GM21786 (cell line): Measurements from ENCODE around the gene DYNLL2.
"Not testable (repeated sequence)": the region's sequence is repeated elsewhere in the genome, so short reads cannot be mapped to it uniquely, and the experiment has no call there.

ENCODE experiments used
- ATAC-seq: cut with Tn5 transposase; IDR thresholded peaks from one replicate; pipeline ENCODE4 v1.9.1; 2021; ENCODE audit not compliant: unreplicated experiment

DYNLL2 gene

GRCh38 chr17:58066401-58066800, 16.8 kb upstream of the DYNLL2 start:
- ATAC-seq, result no peak

GRCh38 chr17:58072862-58073261, 10.4 kb upstream of the DYNLL2 start:
- no peak for ATAC-seq

DNA sequence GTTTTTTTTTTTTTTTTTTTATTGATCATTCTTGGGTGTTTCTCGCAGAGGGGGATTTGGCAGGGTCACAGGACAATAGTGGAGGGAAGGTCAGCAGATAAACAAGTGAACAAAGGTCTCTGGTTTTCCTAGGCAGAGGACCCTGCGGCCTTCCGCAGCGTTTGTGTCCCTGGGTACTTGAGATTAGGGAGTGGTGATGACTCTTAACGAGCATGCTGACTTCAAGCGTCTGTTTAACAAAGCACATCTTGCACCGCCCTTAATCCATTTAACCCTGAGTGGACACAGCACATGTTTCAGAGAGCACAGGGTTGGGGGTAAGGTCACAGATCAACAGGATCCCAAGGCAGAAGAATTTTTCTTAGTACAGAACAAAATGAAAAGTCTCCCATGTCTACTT, 10.0 kb upstream of the DYNLL2 start:
- not testable (repeated sequence) for ATAC-seq

- not testable (repeated sequence) for ATAC-seq
These were observed 8.8 kb upstream of the DYNLL2 start for GRCh38 chr17:58074406-58074805.

GRCh38 chr17:58079300-58080033, 3.8 kb upstream of the DYNLL2 start:
- no peak for ATAC-seq

- ATAC-seq, result no peak
These were observed 1.4 kb upstream of the DYNLL2 start for GRCh38 chr17:58081646-58082340.

- ATAC-seq, result no peak
These were observed 814 bp upstream of the DYNLL2 start for GRCh38 chr17:58082341-58082869.

GRCh38 chr17:58083491-58084316, 485 bp downstream of the DYNLL2 start:
- peak; percentile 42 for ATAC-seq

DNA sequence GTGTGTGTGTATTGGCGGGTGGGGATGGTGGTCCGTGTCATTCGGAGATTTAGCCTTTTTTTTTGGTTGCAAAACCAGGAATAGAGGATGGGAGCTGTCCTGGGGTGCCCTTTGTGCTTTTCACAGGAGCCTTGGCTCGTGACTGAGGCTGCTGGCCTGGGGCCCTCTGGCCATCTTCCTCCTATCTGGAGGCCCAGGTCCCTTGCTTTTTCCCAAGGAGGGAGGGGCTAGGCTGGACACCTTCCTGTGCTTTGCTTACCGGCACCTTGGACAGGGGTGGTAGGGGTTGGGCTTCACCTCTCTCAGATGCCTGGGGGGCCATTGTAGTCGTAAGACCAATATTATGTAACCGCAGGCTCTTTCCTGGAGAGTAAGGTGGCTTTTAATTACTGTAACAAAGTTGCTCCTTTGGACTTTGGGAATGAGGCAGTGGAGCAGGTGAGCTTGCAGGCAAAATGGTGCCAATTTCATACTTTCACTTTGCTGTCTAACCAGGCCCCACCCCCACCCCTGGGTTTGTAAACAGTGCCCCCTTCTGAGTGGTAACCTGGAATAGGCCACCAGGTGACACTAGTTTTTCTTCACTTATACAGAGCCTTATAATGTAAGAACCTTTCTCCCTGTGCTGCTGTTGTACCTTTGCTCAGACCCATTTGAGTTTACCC, 1.2 kb downstream of the DYNLL2 start:
- no peak for ATAC-seq

DNA sequence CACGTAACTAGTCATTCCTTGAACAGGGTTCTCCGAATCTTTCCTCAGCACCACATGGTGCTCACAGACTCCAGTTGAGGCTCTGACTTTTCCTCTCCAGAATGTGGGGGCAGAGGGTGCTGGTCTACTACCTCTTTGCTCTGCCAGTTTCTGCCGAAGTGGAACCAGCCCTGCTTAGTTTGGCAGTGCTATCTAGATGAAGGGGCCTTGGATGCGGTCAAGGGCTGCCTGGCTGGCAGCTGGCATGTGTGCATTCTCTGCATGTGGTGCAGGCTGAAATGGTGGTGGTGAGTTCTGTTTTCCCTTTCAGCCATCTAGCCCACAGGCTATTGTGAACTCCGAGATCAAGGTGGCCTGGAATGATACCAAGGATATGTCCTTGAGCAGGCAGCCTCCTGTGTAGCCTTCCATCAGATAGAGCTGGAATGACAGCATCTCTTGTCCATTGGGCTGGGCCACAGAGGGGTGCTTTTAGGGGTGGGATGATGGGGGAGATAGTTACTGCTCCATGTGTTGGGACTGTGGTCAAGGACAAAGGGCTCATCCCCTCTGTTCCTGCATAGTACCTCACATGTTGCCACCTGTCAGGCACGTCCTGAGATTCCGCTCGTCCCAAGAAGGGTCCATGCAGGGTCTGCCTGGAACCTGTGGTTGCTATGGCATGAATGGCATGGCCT, 2.0 kb downstream of the DYNLL2 start:
- ATAC-seq, result no peak

GRCh38 chr17:58086953-58087352, 3.7 kb downstream of the DYNLL2 start:
- no peak for ATAC-seq

DNA sequence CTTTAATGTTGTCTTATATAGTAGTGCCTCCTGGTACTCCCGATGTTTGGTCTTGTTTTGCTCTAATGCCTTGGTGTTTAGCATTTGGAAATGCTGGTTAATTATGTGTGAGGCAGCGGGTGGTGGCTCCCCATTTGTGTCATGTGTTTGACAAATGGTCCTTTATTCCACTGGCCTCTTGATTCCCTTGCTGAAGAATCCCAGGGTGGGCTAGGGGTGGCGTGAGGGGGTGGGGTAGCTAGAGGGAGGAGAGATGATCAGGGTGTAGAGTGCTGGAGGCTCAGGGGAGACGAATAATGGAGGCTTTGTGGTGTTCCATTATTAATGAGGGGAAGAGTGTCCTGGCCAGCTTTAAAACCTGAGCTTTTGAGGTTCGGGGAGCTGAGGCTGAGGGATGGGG, 5.4 kb downstream of the DYNLL2 start:
- no peak for ATAC-seq

- no peak for ATAC-seq
These were observed 5.9 kb downstream of the DYNLL2 start for GRCh38 chr17:58089111-58089510.

DNA sequence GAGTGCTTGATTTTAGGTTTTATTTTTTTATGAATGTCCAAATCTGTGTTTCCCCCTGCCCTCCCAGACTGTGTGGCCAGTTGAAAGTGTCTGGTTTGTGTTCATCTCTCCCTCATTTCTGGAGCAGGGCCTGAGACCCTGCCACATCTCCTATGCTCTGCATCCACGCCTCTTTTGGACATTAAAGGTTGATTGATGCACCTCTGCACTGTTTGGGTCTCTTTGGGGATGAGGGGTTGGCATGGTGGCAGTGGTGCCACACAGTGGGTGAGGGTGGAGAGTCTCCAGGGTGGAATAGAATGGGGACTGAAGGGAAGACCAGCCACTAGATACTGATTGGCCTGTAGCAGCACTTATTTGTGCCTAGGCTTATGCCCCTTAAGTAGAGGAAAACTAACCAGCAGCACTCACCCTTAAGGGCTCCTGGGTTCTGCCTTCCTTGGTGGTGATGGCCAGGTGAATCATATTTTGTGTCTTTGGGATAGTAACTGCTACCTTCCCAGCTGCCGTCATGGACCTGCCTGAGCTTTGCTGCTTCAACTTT, 7.9 kb downstream of the DYNLL2 start:
- ATAC-seq, result no peak

- ATAC-seq, result no peak
These were observed 9.0 kb downstream of the DYNLL2 start for GRCh38 chr17:58092101-58092796.

DNA sequence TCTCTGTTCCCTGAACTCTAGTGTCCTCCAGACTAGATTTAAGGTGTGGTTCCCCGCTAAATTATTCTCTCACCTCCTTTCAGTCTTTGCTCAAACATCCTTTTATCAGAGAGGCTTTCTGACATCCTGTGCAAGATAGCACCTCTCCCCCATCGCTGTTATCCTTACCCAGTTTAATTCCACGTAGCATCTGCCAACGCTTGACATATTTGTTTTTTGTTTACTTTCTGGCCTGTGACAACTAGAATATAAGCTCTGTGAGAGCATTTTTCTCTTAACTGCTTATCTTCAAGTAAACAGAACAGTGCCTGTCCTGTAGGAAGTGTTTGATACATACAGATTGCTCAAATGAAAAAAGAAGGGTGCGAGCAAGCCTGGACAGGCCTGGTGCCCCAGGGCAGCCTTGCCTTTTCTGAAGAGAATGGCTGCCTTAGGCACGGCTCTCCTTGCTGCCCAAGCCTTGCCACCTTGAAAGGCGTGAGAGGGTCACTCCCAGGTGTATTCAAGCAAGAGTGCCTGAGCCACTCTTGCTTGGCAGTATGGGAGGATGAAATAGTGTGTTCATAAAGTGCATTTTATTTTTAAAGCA, 9.7 kb downstream of the DYNLL2 start:
- no peak for ATAC-seq

- ATAC-seq, result no peak
These were observed 10.9 kb downstream of the DYNLL2 start for GRCh38 chr17:58094118-58094517.

- ATAC-seq, result no peak
These were observed 13.7 kb downstream of the DYNLL2 start for GRCh38 chr17:58096892-58097291.
